HG02623 (cell line): ENCODE measurements around the gene RBBP7.

ENCODE experiments used
- ATAC-seq: cut with Tn5 transposase; IDR thresholded peaks from one replicate; pipeline ENCODE4 v1.9.1; 2021; ENCODE audit warnings: moderate library complexity; ENCODE audit not compliant: unreplicated experiment

The RBBP7 gene

DNA sequence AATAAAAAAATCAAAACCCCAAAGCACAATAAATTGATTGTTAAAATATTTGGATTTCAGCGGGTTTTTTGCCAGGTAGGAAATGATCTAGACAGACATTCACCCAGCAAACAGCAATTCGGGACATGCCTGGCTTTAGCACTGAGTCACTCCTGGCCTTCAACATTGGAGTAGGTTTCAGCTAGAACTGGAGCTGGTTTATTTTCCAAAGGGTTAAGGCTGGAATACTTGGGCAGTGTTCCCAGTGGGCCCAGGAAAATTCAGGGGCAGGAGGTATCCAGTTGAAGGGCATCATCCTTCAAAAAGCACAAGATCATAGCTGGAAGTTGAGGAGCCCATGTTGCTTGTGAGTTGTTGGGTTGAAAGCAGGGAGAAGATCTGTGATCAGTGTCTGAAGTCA lies 42.9 kb downstream of the RBBP7 start:
- ATAC-seq, result no peak

DNA sequence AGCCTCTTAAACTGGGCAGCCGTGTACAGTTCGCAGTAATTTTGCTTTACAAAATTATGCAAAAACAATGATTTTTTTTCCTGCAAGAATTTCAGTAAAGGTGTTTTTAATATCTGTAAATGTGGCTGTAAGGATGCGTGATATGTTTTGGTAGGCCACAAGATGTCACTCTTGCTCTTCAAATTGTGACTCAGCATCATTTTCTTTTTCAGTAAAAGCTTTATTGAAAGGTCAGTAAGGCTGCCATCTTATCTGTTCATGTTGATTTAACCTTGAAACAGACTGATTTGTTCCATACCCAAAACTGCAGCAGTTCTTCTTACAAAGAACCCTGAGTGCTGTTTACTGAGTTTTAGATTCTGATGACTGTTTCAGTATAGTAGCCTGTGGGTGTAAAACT lies 44.0 kb downstream of the RBBP7 start:
- no peak for ATAC-seq

DNA sequence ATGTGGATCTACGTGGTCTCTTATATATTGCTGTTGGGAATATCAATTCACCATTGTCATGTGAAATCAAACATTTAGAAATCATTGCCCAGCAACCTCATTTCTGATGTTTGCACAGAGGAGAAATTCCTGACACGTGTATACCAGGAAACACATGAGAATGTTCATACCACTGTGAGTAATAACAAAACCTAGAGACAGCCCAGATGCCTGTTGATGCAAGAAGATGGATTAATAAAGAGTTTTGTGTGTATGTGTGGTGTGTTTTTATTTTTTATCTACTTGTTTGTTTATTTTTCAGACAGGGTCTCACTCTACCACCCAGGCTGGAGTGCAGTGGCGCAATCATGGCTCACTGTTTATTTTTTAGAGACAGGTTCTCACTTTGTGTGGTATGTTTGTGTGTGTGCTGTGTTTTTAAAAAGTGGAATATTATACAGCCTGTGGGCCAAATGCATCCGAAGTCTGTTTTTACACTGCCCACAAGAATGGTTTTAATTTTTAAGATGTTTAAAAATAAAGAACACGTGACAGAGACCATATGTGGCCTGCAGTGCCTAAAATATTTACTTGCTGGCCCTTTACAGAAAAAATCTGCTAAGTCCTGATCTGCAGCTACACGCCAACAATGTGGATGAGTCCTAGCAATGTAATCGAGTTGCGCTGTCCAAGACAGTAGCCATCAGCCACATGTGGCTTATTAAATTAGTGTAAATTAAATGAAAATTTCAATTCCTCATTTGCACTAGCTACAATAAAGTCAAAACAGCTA lies 44.7 kb downstream of the RBBP7 start:
- ATAC-seq, result no peak

DNA sequence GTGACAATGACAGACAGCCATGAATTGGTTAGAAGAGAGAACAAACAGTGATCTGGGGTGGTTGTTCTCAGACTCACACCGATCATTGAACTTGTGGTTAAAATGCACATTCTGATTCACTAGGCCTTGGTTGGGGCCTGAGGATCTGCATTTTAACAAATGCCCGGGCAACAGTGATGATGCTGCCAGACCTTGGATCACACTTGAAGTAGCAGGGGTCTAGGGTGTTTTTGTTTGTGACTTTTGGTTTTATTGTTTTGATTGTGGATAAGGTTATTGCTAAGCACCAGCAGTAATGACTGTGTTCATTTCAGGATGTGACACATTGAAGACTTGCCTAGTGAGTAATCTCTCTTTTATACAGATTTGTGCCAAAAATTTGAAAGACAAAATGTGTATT lies 47.4 kb downstream of the RBBP7 start:
- ATAC-seq, result no peak

DNA sequence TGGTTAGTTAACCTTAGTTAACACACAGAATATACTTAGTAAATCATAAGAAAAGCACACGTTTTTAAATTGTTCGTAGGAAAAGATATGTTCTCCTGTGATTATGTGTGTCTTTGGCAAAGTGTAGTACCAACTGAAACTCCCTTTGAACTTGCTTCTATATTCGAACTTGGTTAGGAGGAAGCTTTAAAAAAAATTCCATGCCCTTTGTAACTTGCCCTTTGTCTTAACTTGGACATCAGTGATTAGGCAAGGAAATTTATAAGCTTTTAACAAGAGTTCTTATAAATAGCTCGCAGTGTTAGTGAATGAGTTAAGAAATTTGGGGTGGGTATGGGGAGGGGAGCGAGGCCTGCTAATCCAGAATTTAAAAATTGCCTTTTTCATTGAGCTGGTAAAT lies 50.5 kb downstream of the RBBP7 start:
- no peak for ATAC-seq

DNA sequence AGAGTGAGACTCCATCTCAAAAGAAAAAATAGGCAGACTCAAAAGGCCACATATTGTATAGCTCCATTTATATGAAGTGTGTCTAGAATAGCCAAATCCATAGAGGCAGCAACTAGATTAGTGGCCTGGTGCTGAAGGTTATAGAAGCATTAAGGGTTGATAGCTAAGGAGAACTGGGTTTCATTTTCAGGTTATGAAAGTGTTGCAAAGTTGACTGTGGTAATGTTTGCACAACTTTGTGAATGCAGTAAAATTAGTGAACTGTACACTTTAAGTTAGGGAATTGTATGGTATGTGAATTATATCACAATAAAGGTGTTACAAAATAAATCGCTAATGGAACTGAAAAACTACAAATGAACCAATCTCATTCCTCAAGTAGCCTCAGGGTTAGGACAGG lies 55.6 kb downstream of the RBBP7 start:
- ATAC-seq, result no peak

DNA sequence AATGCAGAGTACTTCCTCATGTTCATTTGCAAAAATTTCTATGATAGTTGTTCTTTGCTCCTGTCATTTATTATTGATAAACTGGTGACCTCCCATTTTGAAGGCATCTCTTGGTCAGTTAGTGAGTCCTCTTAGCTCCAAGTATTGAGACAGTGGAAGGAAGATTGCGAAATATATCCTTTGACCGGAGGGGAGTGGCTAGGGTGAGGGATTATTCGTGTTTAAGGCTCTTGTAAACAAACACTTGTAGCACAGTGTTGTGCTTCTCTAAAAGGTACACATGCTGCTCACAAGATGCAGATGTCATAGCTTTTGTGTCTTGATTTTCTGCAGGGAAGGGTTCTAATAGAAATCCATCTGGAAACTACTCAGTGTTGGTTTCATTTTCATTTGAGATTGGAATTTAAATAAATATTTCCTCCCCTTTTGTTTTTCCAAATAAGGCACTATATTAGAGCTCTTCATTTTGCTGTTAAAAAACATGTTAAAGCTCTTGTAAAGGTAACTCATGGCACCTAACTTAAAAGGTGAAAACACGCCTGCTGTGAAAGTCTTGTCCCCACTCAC lies 62.1 kb downstream of the RBBP7 start:
- no peak for ATAC-seq

DNA sequence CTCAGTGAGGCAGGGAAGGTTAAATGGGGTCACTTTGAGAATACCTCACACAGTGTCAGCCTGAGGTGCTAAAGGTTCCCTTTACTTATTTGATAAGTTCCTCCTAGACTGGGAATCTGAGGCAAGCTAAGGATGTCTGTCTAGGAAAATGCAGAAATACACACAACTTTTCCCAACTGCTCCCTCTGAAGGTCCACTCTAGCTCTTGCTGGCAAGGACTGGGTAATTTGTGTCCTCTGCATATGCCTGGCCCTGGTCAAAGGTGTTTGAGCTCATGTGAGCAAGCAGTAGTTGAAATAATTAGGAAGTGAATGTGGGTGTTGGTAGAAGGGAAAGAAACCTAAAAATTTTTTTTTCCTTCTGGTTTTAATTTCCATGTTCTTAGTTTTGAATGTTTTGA lies 62.6 kb downstream of the RBBP7 start:
- no peak for ATAC-seq

DNA sequence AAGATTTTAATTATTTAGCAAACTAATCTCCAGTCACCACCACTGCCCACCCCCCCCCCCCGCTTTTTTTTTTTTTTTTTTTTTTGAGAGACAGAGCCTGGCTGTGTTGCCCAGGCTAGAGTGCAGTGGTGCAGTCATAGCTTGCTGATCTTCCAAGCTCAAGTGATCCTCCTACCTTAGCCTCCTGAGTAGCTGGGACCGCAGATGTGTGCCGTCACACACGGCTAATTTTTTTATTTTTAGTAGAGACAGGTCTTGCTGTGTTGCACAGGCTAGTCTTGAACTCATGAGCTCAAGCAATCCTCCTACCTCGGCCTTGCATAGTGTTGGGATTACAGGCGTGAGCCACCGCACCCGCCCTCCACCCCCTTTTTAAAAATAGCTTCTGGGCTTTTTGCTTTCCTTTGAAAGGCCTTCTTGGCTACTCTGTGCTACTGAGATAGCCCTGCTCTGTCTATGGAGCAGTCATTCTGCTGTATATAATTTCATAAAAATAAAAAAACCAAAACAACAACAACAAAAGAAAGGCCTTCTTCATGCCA lies 65.2 kb downstream of the RBBP7 start:
- ATAC-seq, result peak; percentile 67

DNA sequence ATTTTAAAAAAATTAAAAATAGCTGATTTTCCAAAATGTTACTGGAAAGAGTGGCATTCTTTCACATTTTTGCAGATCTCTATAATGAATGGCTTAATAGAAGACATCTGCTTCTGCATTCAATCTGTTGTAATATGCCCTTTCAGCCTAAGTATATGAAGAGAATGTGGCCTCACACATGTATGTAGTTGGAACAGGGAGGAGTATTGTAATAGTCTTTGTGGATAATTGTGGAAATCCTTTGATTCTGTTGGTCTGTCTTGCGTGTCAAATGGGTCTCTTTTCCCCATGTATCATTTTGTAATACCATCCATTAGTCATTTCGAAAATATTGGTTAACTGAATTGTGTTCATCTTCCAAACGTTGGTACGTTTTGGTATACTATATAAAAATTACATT lies 72.3 kb downstream of the RBBP7 start:
- no peak for ATAC-seq

DNA sequence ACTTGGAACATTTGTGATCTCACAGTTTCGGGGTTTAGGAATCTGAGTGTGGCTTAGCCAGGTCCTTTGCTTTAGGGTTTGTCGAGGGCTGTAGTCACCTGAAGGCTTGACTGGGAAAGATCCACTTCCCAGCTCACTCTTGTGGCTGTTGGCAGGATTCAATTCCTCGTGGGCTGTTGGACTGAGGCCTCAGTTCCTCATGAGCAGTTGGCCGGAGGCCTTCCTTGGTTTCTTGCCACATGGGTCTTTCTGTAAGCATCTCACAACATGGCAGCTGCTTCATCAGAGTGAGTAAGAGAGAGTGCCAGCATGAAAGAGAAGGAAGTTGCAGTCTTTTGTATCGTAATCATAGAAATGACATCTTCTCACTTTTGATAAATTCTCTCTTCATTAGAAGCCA lies 72.8 kb downstream of the RBBP7 start:
- ATAC-seq, result no peak

DNA sequence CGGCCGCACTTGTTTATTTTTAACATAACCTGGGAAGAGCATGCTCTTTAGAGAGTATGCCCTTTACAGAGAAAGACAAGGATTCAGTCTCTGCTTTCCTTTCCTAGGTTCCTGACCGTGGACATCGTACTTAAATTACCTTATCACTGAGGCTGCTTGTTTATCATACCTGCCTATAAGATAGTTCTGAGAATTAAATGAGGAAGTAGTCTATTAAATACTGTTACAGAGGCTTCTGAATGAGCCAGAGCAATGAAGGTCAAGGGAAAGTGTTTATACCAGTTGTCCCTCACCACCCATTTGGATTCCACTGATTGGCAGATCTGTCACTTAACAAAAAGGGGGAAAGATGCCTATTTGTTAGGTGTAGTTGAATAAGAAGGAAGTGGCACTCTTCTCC lies 73.9 kb downstream of the RBBP7 start:
- no peak for ATAC-seq
